MM.1S (cell line): ENCODE results near the gene PSMD12.

Experiments used
- EZH2 ChIP-seq: fragments of 300-600 bp; sonication (generic); optimal IDR thresholded peaks from 2 replicates; pipeline ENCODE3; 2017; ENCODE audit warnings: low read depth, mild to moderate bottlenecking, antibody characterized with exemption, low read length, mixed read lengths
- EZH2phosphoT487 ChIP-seq: fragments of 300-600 bp; sonication (generic); IDR thresholded peaks from 2 replicates; pipeline ENCODE4 v1.6.1; 2018; ENCODE audit warnings: antibody characterized with exemption, low read length
- TF ChIP-seq, protein P1 (sequence below): fragments of 300-600 bp; sonication (generic); IDR thresholded peaks from 2 replicates; pipeline ENCODE4 v1.5.1; 2016; ENCODE audit warnings: antibody characterized with exemption, low read length, mixed read lengths

DNA sequence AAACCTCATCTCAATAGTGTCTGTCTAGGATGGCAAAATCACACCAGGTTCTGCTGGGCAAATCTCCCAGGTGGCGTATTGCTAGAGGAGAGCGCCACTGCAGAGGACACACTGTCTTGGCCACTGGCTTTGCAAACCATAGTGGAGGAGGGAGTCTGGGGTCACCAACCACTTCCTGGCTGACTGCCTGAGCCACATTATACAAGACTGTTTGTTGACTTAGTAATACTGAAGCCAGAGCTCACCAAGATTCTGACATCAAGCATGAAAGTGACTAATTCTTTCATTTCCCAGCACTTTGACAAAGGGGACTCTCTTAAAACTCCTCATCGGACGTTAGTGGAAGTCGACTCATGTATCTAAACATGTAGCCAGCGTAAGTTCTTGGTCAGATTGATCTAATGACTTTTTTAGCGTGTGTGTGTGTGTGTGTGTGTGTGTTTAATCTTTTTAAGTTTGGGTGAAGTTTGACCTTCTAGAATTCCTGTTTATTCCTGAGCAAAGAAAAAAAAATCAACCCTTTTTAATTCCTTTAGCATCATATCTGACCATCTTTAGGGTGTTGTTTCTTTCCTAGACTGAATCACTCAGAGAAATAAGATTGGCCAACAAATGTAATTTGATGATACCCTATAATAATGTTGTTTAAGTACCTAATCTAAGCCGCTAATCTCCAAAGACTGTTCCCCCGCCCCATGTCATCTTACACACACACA is 24.4 kb upstream of the PSMD12 start:
- TF ChIP-seq, protein P1, sequence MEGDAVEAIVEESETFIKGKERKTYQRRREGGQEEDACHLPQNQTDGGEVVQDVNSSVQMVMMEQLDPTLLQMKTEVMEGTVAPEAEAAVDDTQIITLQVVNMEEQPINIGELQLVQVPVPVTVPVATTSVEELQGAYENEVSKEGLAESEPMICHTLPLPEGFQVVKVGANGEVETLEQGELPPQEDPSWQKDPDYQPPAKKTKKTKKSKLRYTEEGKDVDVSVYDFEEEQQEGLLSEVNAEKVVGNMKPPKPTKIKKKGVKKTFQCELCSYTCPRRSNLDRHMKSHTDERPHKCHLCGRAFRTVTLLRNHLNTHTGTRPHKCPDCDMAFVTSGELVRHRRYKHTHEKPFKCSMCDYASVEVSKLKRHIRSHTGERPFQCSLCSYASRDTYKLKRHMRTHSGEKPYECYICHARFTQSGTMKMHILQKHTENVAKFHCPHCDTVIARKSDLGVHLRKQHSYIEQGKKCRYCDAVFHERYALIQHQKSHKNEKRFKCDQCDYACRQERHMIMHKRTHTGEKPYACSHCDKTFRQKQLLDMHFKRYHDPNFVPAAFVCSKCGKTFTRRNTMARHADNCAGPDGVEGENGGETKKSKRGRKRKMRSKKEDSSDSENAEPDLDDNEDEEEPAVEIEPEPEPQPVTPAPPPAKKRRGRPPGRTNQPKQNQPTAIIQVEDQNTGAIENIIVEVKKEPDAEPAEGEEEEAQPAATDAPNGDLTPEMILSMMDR: no peak
- no peak for TF ChIP-seq EZH2
- TF ChIP-seq EZH2phosphoT487: no peak
